GM10847 (cell line): ENCODE measurements around the gene RBM38.

Experiments used
- POLR2A ChIP-seq: IDR thresholded peaks from 2 replicates; pipeline ENCODE4 v1.6.1; 2011; ENCODE audit not compliant: insufficient read length; ENCODE audit errors: extremely low read depth

RBM38 gene

GRCh38 chr20:57372581-57373350, 18.4 kb upstream of the RBM38 start:
- TF ChIP-seq POLR2A: no peak

- TF ChIP-seq POLR2A: no peak
These were observed 16.8 kb upstream of the RBM38 start for GRCh38 chr20:57374343-57374930.

GRCh38 chr20:57374931-57375651, 16.1 kb upstream of the RBM38 start:
- TF ChIP-seq POLR2A: no peak

- TF ChIP-seq POLR2A: no peak
These were observed 15.5 kb upstream of the RBM38 start for GRCh38 chr20:57375652-57376230.

GRCh38 chr20:57377350-57377749, 13.8 kb upstream of the RBM38 start:
- no peak for TF ChIP-seq POLR2A

- no peak for TF ChIP-seq POLR2A
These were observed 13.1 kb upstream of the RBM38 start for GRCh38 chr20:57378107-57378506.

GRCh38 chr20:57378646-57379262, 12.4 kb upstream of the RBM38 start:
- no peak for TF ChIP-seq POLR2A

GRCh38 chr20:57379263-57379647, 11.9 kb upstream of the RBM38 start:
- no peak for TF ChIP-seq POLR2A

GRCh38 chr20:57380081-57380750, 11.0 kb upstream of the RBM38 start:
- no peak for TF ChIP-seq POLR2A

GRCh38 chr20:57381596-57382503, 9.3 kb upstream of the RBM38 start:
- TF ChIP-seq POLR2A: no peak

- TF ChIP-seq POLR2A: no peak
These were observed 8.7 kb upstream of the RBM38 start for GRCh38 chr20:57382516-57382915.

GRCh38 chr20:57383447-57384347, 7.5 kb upstream of the RBM38 start:
- TF ChIP-seq POLR2A: no peak

GRCh38 chr20:57384486-57384885, 6.7 kb upstream of the RBM38 start:
- TF ChIP-seq POLR2A: no peak
